Measurements from ENCODE around the gene COL8A2.

The COL8A2 gene

DNA sequence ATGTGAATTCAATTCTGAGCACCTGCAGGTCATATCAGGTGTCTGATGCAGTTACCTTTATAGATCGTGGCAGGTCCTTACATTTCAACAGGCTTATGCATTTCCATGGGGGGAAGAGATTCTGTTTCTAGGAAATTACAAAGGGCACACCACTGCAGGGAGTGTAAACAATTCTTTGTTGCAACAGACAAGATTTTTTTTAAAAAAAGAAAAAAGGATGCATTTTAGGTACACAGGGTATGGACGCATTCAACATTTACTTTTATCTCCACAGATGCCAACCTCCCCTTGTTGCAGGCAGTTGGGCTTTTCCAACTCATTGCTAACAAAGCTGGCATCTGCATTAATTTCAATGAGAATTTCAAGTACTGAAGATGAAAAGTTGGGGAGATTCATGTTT, 54.7 kb downstream of the COL8A2 start:
- no peak for DNase-seq

- no peak for DNase-seq
Observed at GRCh38 chr1:36068866-36069265, 56.2 kb downstream of the COL8A2 start.

DNA sequence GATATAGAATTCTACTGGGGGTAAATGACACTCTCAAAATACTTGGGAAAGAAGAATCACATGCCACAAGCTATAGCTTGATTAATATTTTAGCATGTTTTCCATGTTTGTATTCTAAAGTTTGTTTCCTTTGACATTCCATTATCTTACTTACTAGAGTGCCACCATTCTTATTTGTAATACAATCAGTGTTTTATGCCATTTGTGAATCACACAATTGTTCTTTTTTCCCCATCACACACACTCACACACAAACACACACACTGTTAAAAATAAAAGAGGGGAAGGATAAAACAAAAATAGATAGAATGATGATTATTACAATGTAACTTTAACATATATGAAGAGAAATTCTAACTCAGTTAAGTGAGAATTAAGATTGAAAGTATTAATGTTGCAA, 57.2 kb downstream of the COL8A2 start:
- DNase-seq = peak in 1 of 58 donors; percentile 47

DNA sequence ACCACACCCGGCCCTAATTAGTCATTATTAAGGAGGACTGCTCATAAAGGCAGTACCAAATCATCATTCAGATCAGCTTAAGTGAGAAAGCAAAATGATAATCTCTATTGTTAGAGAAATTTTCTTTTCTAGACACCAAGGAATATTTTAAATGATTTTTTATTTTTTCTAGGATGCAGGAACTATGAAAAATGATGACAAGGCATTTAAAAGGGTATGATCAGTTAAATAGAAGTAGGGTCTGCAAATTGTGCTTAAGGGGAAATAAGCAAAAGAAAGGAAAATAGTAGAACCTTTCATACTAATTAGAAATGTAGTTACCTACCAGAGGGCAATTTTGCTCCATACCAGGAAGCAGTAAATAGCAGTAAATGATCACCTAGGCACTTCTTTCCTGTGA, 62.7 kb downstream of the COL8A2 start:
- no peak for DNase-seq

DNA sequence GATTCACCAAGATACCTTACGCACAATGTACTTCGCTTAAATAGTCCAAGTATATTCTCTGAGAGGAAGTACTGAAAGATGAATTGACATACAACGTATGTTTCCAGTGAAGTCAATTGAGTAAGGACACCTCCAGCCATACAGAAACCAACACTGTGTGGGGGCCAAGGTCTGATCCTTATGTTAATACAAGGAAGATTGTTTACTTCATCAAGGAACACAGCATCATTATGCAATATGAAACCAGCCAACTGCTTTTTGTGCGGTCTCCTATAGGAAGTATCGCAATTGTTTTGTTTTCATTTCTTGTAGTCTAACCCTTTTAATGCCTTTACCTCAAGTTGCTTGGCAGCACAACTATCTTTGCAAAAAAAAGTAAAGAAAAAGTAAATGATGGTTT, 69.3 kb downstream of the COL8A2 start:
- no peak for DNase-seq

DNA sequence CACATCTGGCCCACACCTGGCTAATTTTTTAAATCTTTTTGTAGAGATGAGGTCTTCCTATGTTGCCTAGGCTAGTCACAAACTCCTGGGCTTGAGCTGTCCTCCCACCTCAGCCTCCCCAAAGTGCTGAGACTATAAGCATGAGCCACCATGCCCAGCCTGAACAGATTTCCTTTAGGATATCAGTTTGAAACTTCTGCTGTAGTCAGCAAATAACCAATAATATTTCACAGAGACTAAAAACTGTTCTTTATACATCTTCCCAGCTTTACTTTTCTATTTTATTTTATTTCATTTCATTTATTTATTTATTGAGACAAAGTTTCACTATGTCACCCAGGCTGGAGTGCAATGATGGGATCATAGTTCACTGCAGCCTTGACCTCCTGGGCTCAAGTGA, 71.0 kb downstream of the COL8A2 start:
- DNase-seq = no peak

DNA sequence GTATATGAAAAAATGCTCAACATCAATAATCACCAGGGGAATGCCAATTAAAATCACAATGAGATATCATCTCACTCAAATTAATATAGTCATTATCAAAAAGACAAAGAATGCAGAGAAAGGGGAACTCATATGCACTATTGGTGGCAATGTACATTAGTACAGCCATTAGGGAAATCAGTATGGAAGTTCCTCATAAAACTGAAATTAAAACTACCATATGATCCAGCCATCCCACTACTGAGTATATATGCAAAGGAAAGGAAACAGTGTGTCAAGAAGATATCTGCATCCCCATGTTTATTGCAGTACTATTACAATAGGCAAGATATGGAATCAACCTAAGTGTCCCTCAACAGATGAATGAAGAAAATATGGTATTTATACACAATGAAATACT, 73.2 kb downstream of the COL8A2 start:
- no peak for DNase-seq
